PFSK-1 (cell line): ENCODE results near the gene PEX1.

Source experiments
- FOXP2 ChIP-seq: optimal IDR thresholded peaks from 2 replicates; pipeline ENCODE3; 2011; ENCODE audit warnings: borderline replicate concordance, control low read depth, inconsistent platforms; ENCODE audit not compliant: insufficient read depth; ENCODE audit errors: extremely low read length, extremely low read depth
- POLR2AphosphoS5 ChIP-seq: IDR thresholded peaks from 2 replicates; pipeline ENCODE4 v1.6.1; 2012; ENCODE audit warnings: low read depth, mild to moderate bottlenecking, control low read depth, low read length, moderate library complexity
- SIN3A ChIP-seq: IDR thresholded peaks from 2 replicates; pipeline ENCODE4 v1.6.1; 2012; ENCODE audit warnings: mild to moderate bottlenecking, low read length, moderate library complexity, borderline replicate concordance; ENCODE audit not compliant: insufficient read depth
- TAF1 ChIP-seq: IDR thresholded peaks from 2 replicates; pipeline ENCODE4 v1.6.1; 2012; ENCODE audit warnings: low read length, control low read depth, borderline replicate concordance; ENCODE audit not compliant: insufficient read depth
- TF ChIP-seq, protein P1 (sequence below), 2 experiments: IDR thresholded peaks; 2 replicates each; pipeline versions ENCODE4 v1.6.1 to v1.8.0; 2011 to 2012; ENCODE audit warnings: low read depth in 2 of 2, low read length in 2 of 2, control low read depth in 1 of 2, inconsistent platforms in 1 of 2, mild to moderate bottlenecking in 1 of 2, moderate library complexity in 1 of 2; ENCODE audit not compliant: insufficient read depth in 1 of 2

Gene PEX1

DNA sequence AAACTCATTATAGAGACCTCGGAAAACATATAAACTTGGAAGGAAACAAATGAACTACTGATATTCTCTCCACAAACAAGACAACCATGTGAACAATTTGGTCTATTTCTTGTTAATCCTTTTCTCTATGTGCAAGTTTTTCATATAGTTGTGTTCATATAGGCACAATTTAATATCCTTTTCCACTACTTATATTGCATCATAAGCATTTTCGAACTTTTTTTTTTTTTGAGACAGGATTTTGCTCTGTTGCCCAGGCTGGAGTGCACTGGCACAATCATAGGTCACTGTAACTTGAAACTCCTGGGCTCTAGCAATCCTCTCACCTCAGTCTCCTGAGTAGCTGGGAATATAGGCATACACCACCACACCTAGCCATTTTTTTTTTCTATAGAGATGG, 5.2 kb downstream of the PEX1 start:
- TF ChIP-seq SIN3A (no peak), TAF1 (no peak)
- TF ChIP-seq, protein P1, sequence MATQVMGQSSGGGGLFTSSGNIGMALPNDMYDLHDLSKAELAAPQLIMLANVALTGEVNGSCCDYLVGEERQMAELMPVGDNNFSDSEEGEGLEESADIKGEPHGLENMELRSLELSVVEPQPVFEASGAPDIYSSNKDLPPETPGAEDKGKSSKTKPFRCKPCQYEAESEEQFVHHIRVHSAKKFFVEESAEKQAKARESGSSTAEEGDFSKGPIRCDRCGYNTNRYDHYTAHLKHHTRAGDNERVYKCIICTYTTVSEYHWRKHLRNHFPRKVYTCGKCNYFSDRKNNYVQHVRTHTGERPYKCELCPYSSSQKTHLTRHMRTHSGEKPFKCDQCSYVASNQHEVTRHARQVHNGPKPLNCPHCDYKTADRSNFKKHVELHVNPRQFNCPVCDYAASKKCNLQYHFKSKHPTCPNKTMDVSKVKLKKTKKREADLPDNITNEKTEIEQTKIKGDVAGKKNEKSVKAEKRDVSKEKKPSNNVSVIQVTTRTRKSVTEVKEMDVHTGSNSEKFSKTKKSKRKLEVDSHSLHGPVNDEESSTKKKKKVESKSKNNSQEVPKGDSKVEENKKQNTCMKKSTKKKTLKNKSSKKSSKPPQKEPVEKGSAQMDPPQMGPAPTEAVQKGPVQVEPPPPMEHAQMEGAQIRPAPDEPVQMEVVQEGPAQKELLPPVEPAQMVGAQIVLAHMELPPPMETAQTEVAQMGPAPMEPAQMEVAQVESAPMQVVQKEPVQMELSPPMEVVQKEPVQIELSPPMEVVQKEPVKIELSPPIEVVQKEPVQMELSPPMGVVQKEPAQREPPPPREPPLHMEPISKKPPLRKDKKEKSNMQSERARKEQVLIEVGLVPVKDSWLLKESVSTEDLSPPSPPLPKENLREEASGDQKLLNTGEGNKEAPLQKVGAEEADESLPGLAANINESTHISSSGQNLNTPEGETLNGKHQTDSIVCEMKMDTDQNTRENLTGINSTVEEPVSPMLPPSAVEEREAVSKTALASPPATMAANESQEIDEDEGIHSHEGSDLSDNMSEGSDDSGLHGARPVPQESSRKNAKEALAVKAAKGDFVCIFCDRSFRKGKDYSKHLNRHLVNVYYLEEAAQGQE (IDR thresholded peaks at IDR 0.05; ENCODE audit: insufficient read depth in 1 of 2, low read depth in 2 of 2, low read length in 2 of 2), result no peak

DNA sequence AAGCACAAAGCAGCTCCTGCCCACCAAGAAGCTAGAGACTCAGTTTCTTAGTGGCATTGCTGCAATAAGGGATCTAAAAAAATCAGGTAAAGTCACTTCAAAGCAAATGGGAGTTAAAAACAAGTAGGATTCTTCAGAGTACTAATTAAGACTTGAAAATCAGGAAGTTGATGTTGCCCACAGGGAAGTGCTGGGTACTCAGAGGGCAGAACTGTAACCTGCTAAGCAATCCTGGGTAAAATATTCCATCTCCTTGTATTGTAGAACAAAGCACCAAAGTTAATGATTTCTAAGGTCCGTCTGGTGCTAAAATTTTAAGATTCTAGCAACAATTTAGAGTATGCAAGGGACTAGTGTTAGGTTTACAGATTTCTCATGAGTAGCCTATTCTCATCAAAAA, 8.3 kb downstream of the PEX1 start:
- TF ChIP-seq, protein P1 (IDR thresholded peaks at IDR 0.05; ENCODE audit: insufficient read depth in 1 of 2, low read depth in 2 of 2, low read length in 2 of 2), result no peak
- TF ChIP-seq POLR2AphosphoS5 (no peak), FOXP2 (no peak), SIN3A (no peak), TAF1 (no peak)

DNA sequence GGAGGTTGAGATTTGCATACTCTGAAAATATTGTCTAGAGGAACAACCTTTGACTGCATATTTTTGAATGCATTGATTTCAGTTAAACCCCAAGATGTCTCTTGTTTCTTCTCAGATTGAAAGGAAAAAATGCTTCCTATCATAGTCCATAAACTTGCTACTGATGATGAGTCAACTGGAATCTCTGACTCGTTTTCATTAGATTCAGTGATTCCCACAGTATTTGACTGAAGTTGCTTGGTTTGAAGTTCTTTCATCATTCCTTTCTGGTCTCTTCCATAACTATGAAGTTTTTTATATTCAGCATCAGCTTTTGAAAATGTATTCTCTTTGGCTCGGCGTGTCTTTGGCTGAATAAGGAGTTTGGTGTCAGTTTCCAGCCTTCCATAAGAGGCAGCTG, 10.7 kb downstream of the PEX1 start:
- TF ChIP-seq TAF1 (no peak), POLR2AphosphoS5 (no peak), FOXP2 (no peak), SIN3A (no peak)
- TF ChIP-seq, protein P1 (IDR thresholded peaks at IDR 0.05; ENCODE audit: insufficient read depth in 1 of 2, low read depth in 2 of 2, low read length in 2 of 2), result no peak

DNA sequence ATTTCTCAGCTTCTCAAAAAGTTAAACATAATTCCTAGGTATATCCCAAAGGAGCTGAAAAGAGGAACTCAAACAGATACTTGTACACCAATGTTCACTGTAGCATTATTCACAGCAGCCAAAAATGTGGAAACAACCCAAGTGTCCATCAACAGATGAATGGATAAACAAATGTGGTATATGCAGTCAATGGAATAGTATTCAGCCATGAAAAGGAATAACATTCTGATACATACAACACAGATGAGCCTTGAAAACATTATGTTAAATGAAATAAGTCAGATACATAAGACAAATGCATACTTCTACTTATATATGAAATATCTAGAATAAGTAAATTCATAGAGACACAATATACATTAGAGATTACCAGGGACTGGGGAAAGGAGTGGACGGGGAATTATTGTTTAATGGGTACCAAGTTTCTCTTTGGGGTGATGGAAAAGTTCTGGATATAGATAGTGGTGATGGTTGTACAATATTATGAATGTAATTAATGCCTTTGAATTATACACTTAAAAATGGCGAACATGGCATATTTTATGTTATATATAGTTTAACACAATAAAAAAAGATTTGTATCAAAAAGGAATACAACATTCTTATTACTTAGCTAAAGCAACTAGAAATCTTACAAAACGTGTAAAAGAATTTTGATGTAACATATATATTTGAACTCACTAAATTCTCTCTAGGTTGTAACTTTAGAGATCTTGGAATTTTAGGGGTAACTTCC, 15.0 kb downstream of the PEX1 start:
- TF ChIP-seq FOXP2, result no peak
- TF ChIP-seq SIN3A, result no peak
- TF ChIP-seq, protein P1 (IDR thresholded peaks at IDR 0.05; ENCODE audit: insufficient read depth in 1 of 2, low read depth in 2 of 2, low read length in 2 of 2), result no peak
- no peak for TF ChIP-seq POLR2AphosphoS5
- TF ChIP-seq TAF1, result no peak
